SU-DHL-6 (cell line): ENCODE data around the gene RGS8.

ENCODE experiments used
- CTCF ChIP-seq: fragments of 200-600 bp; sonication (generic); IDR thresholded peaks from one replicate; pipeline ENCODE4 v1.5.1; 2017; ENCODE audit warnings: antibody characterized with exemption, mild to moderate bottlenecking, low read length, moderate library complexity; ENCODE audit not compliant: insufficient read depth, poor library complexity, severe bottlenecking
- EZH2phosphoT487 ChIP-seq: fragments of 200-600 bp; sonication (generic), shearing (Covaris generic); conservative IDR thresholded peaks from 2 replicates; pipeline ENCODE4 v1.6.1; 2018; ENCODE audit warnings: mild to moderate bottlenecking, antibody characterized with exemption, low read length, moderate library complexity, mixed read lengths

GRCh38 chr1:182703539-182703938, 19.2 kb upstream of the RGS8 start:
- TF ChIP-seq CTCF (no peak), EZH2phosphoT487 (no peak)
